ENCODE measurements around the gene SNN.

The SNN gene

DNA sequence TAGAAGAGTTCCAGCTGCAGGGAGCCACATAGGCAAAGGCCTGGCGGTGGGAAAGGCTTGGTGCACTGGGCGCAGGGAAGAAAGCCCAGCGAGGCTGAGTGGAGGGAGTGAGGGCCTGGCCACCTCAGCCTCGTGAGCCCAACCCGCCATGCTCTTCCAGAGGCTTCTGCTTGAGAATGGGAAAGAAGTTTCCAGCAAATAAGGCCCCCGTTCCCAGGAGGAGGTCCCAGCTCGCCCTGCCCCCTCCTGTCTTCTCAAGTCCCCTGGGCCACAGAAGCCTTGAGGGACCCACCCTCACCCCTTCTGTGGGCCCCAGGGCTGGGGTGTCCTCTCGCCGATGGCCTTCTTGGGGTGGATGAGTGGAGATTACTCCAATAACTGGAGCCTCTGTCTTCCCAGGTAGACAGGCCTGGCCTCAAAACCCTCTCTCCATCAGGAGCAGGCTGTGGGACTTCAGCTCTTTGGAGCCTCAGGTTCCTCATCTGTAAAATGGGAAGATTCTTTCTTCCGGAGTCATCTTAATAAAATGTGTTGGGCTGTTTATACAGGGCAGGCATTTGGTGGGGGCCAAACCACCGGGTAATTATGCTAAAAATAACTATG, 933 bp upstream of the SNN start:
- no peak for DNase-seq (ENCODE audit: low read depth)

GRCh38 chr16:11668623-11669379, 546 bp downstream of the SNN start:
- no peak for DNase-seq (ENCODE audit: low read depth)

DNA sequence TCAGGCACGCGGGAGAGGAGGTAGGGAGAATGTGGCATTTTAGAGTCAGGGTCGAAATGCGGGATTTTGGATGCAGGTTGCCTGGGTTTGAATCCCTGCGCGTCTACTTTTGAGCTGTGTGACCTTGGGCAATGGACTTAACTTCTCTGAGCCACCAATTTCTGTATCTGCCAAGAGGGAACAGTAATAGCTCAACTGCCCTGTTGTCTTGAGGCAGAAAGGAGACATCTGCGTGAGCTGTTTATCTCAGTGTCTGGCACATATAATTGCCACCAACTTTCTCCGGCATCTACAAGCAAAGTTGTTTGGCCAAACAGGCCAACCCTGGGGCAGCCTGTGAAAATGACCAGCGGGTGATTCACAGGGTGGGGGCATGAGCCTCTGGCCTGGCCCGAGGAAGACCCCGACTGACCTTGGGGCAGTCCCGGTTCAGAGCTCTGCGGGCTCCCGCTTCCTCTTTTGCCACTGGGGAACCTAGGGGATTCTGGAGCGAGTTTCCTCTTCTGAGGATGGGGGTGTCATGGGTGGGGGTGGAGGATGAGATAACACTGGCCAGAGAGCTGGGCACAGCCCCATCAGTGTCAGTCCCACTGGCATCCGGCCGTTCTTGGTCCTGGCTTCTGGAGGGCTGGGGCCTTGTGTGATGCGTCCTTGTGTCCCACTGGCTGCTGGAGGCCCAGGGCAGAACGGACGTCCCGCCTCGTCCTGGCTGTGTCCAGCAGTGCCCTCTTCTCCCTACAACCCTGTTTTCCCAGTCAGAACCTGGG, 1.3 kb downstream of the SNN start:
- no peak for DNase-seq (ENCODE audit: low read depth)

GRCh38 chr16:11670171-11671131, 2.2 kb downstream of the SNN start:
- DNase-seq (ENCODE audit: low read depth) = no peak

GRCh38 chr16:11671271-11671670, 3.0 kb downstream of the SNN start:
- no peak for DNase-seq (ENCODE audit: low read depth)

DNA sequence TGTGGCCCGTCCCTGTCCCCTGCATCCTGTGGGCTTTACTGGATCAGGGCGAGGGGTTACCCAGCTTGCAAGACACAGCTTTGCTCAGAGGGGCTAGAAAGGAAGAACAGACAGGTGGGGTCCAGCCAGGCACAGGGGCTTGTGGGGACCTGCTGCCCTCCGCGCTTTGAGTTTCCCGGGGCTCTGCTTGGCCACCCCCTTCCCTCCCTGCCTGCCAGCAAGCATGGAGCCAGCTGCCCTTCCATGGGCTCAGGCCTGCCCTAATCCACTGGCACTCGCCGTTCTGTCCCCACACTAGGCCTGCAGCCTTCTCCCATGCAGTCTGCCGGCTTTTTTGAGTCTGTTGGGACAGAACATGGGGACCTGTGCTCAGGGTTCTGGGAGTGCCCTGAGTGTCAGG, 3.4 kb downstream of the SNN start:
- no peak for DNase-seq (ENCODE audit: low read depth)

GRCh38 chr16:11672206-11673090, 4.2 kb downstream of the SNN start:
- no peak for DNase-seq (ENCODE audit: low read depth)

- no peak for DNase-seq (ENCODE audit: low read depth)
These were observed 5.1 kb downstream of the SNN start for GRCh38 chr16:11673091-11674000.

GRCh38 chr16:11674001-11674817, 6.0 kb downstream of the SNN start:
- no peak for DNase-seq (ENCODE audit: low read depth)

DNA sequence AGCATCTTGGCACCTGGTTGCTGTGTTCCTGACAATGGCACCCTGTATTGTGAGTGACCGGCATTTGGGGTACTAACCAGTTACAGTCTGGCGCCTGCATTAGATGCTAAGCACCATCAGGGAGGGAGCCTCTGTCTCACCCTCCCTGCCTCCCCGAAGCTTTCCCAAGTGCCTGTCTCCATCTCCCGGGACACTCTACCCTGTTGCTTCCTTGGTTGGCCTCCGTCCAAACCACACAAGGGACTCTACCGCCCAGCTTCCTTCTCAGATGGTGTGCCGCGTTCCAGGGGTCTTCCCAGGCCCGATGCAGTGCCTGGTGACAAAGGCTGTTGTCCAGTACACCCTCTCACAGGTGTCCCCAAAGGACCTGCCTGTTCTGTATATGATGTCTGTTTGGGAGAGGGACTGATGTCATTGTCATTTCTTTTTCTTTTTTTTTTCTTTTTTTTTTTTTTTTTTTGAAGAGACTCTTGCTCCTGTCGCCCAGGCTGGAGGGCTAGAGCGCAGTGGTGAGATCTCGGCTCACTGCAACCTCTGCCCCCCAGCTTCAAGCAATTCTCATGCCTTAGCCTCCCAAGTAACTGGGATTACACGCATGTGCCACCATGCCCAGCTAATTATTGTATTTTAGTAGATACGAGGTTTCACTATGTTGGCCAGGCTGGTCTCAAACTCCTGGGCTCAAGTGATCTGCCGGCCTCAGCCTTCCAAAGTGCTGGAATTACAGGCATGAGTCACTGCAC, 6.7 kb downstream of the SNN start:
- DNase-seq (ENCODE audit: low read depth) = no peak

DNA sequence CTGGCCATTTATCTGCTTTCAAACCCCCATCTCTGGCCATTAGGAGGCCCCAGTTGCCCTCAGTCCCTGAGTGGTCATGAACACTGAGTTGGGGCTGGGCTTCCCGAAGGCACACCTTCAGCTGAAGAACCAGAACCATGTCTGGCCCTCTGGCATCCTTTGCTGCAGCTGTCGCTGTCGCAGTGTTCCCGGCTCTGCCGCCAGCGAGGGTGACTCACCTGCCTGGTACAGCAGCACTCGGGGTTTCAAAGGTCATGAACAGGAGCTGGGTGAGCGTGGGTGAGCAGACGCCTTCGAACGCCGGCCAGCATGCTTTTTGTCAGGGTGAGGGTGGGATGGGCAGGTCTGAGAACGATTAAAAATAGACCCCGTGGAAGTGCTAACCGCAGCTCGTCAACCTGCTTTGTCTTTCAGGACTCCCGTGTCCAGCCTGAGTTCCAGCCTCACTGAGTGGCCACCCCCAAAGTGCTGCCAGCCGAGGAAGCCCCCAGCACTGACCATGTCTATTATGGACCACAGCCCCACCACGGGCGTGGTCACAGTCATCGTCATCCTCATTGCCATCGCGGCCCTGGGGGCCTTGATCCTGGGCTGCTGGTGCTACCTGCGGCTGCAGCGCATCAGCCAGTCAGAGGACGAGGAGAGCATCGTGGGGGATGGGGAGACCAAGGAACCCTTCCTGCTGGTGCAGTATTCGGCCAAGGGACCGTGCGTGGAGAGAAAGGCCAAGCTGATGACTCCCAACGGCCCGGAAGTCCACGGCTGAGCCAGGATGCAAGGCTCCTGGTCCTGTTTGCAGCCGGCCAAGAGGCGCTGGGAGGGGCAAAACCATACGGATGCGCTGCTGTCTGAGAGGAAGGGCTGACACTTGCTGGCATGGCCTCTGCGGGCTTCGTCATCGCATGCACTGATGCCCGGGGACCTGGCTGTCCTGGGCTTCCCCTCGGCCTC, 7.6 kb downstream of the SNN start:
- no peak for DNase-seq (ENCODE audit: low read depth)

- DNase-seq (ENCODE audit: low read depth) = no peak
These were observed 8.5 kb downstream of the SNN start for GRCh38 chr16:11676799-11677198.

DNA sequence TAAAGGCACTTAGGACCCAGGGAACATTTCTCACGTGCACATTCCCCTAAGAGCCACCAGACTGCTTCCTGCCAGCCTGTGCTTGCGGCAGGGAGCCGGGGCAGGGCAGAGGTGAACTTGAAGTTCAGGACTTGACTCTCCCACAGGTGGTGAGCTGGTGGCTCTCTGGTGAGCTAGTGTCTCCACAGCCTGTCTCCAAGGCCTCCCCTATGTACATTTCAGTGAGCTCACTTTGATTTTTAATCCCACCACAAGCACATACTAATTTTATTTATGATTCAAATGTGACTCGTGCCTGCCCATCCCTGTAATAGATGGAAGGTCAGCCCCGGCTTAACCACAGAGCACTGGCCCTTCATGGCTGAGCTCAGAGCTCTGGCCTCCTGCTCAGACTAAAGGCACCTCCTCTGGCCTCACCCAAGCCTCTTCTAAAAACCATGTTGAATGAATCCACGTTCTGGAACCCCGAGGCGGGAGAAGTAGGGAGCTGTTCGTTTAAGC, 9.2 kb downstream of the SNN start:
- DNase-seq (ENCODE audit: low read depth) = no peak

- no peak for DNase-seq (ENCODE audit: low read depth)
These were observed 10.0 kb downstream of the SNN start for GRCh38 chr16:11677959-11678881.

- DNase-seq (ENCODE audit: low read depth) = no peak
These were observed 11.0 kb downstream of the SNN start for GRCh38 chr16:11679250-11679649.
